Measurements from ENCODE around the gene RGPD6.
"Not testable (repeated sequence)": the region's sequence is repeated elsewhere in the genome, so short reads cannot be mapped to it uniquely, and the experiment has no call there.

GRCh38 chr2:110494488-110494887, 82.5 kb downstream of the RGPD6 start:
- TF ChIP-seq ZNF398 (tag by site-specific recombination; IDR thresholded peaks at IDR 0.05); ZNF701 (tag by site-specific recombination; IDR thresholded peaks at IDR 0.05); KLF10 (tag by site-specific recombination; IDR thresholded peaks at IDR 0.05); ZNF449 (tag by site-specific recombination; IDR thresholded peaks at IDR 0.05); ZNF544 (tag by site-specific recombination; IDR thresholded peaks at IDR 0.05); CTCF (tag by site-specific recombination; IDR thresholded peaks at IDR 0.05); ZNF138 (tag by site-specific recombination; IDR thresholded peaks at IDR 0.05; ENCODE audit: borderline replicate concordance); BCL11A (tag by site-specific recombination; IDR thresholded peaks at IDR 0.05; ENCODE audit: low read depth); ZFHX2 (tag by site-specific recombination; conservative IDR thresholded peaks at IDR 0.05); ZXDB (tag by site-specific recombination; IDR thresholded peaks at IDR 0.05); ATF2 (tag by site-specific recombination; IDR thresholded peaks at IDR 0.05; ENCODE audit: low read depth); REST (tag by site-specific recombination; IDR thresholded peaks at IDR 0.05); ZBTB20 (tag by site-specific recombination; IDR thresholded peaks at IDR 0.05); YY2 (tag by site-specific recombination; IDR thresholded peaks at IDR 0.05): not testable (repeated sequence)
